NCI-H748 treated with DMSO at 0.1 percent for 48 hours (cell line): ENCODE data around the gene OSGEP.

Experiments used
- DNase-seq: peaks from one replicate; lab custom pipeline; 2025; lab: John Stamatoyannopoulos, UW

OSGEP gene

GRCh38 chr14:20397511-20397910, 57.1 kb downstream of the OSGEP start:
- no peak for DNase-seq
